Esophagus squamous epithelium (tissue), 5 donors: ENCODE results near the gene PTPRD. TPM values are rescaled to one million over a fixed set of nuclear protein-coding genes. Genes with fewer than 3 reads are reported as not detected.

Experiments
- DNase-seq: peaks from one replicate; lab custom pipeline; 2025; lab: John Stamatoyannopoulos, UW
- H3K27ac ChIP-seq, 4 donors: fragments of 200-600 bp; sonication (generic); one replicate each; pipeline ENCODE4 v1.5.1; 2016 to 2019; ENCODE audit warnings: mild to moderate bottlenecking in 1 of 4
- H3K27me3 ChIP-seq, 4 donors: fragments of 200-600 bp; sonication (generic); 1 replicate in 3 of 4; 2 replicates in 1 of 4; pipeline versions ENCODE4 v1.5.1 to v1.6.0; 2017 to 2021; ENCODE audit warnings: antibody characterized with exemption in 1 of 4
- H3K36me3 ChIP-seq, 3 donors: fragments of 200-600 bp; sonication (generic); one replicate each; pipeline ENCODE4 v1.5.1; 2016 to 2019
- H3K4me1 ChIP-seq, 3 donors: fragments of 200-600 bp; sonication (generic); one replicate each; pipeline ENCODE4 v1.5.1; 2017 to 2019
- H3K4me3 ChIP-seq, 4 donors: fragments of 200-600 bp; sonication (generic); 1 replicate in 3 of 4; 2 replicates in 1 of 4; pipeline ENCODE4 v1.5.1; 2016 to 2019; ENCODE audit warnings: mild to moderate bottlenecking in 2 of 4, moderate library complexity in 1 of 4
- H3K9me3 ChIP-seq, 3 donors: fragments of 200-600 bp; sonication (generic); one replicate each; pipeline ENCODE4 v1.5.1; 2016 to 2019
- CTCF ChIP-seq, 6 experiments: fragments of 450-650 bp in 4 of 6; fragments of 200-600 bp in 2 of 6; sonication (generic) in 2 of 6; IDR thresholded peaks; one replicate each; pipeline ENCODE4 v1.5.1; 2016 to 2019; ENCODE audit warnings: antibody characterized with exemption in 6 of 6, mild to moderate bottlenecking in 4 of 6, moderate library complexity in 4 of 6
- POLR2A ChIP-seq, 4 donors: fragments of 450-650 bp; IDR thresholded peaks; one replicate each; pipeline ENCODE4 v1.6.1; 2017; ENCODE audit warnings: antibody characterized with exemption in 4 of 4, mild to moderate bottlenecking in 4 of 4, moderate library complexity in 3 of 4
- WGBS, 2 donors: methylation state at CpG; one replicate each; pipeline ENCODE4 v1.1.5; 2018; 5-methylcytosine and 5-hydroxymethylcytosine counted together
- intact Hi-C: fragments of 100-400 bp; cut with DNase I; formaldehyde crosslinking; loops from one replicate; pipeline ENCODE4 v1.15.0; 2022
- total RNA-seq, 4 donors: library from RNA; depleted of rRNA; stranded (reverse); fragments of >200 nt; gene quantifications; one replicate each; pipeline ENCODE4 v1.1.0, GENCODE V29; 2016
- donor health status: DM: yes; HTN: yes; CAD: no.

PTPRD gene
- total RNA-seq, 4 donors from 2014 or later = 0.23 to 16.3 (median 6.6) TPM

DNA sequence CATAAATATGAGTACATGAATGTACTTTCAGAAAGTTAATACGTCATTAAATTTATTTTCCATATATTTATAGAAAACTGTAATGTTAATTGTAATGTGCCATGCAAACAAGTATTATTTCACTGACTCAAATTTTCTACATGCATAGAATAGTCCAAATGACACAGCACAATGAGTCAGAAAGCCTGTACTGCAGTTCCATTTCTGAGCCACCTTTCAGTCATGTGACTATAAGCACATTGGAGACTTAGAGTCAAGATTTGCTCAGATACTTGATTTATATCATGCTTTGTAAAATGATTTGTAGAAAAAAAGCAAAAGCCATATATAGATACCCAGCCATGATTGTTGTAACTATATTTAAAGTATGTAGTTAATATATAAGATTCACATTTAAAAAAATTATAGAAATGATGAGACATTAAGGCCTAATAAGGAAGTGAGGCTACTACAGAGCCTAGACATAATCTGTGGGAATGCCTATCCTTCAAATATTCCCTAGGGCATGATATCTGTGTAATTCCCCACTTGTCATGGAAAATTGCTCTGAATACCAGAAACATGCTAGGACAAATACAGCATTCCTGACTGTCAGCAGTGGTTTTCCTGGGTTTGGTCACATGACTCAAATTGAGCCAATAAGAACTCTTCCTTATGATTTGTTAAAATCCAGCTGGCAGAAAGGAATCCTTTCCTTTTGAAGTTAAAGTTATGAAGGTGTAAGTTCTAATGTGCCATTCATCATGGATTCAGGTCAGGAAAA lies 50.0 kb downstream of the PTPRD start:
- H3K27me3 ChIP-seq = no peaks in the 10 kb centered on the region

DNA sequence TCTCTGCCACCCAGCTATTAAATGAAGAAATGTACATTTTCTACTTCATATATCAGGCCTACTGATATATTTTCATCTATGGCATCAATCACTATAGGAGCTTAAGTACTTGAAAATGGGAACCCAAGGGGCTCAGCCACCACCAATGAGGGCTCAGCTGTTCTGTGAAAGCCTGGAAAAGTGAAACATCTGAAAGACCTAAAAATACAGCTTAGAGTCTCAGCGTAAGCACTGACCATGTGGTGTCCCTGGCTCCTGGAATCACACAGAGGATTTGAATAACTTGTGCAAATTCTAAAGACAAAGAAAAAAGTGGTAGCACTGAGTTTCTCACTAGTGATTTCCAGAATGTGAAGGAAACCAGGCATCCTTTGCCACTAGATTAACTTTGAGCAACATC lies 64.5 kb downstream of the PTPRD start:
- no peaks in the 10 kb centered on the region for H3K4me1 ChIP-seq
- H3K27ac ChIP-seq = no peak overlapping the region
- H3K36me3 ChIP-seq = no peaks in the 10 kb centered on the region
- no peaks in the 10 kb centered on the region for H3K27me3 ChIP-seq
- DNase-seq = no peak
- TF ChIP-seq CTCF (IDR thresholded peaks at IDR 0.05) (no peak), POLR2A (IDR thresholded peaks at IDR 0.05) (no peak)
- 40 to 81% methylated on average over 1 of the region's 1 CpG for WGBS, 2 donors
- H3K4me3 ChIP-seq = no peak overlapping the region
- H3K9me3 ChIP-seq = no peaks in the 10 kb centered on the region
- intact Hi-C loops = no loop called here

More for the DNA sequence above, 50.0 kb downstream of the PTPRD start:
- DNase-seq = no peak
- intact Hi-C loops = no loop called here
- Histone ChIP-seq H3K9me3 (no peaks in the 10 kb centered on the region), H3K4me1 (no peaks in the 10 kb centered on the region), H3K36me3 (no peaks in the 10 kb centered on the region), H3K27ac (no peak overlapping the region), H3K4me3 (no peak overlapping the region)
- TF ChIP-seq CTCF (IDR thresholded peaks at IDR 0.05) = no peak
- no peak for TF ChIP-seq POLR2A (IDR thresholded peaks at IDR 0.05)
- WGBS, 2 donors = 43 to 46% methylated on average over 1 of the region's 1 CpG

GRCh38 chr9:10538073-10538472 lies 74.7 kb downstream of the PTPRD start:
- intact Hi-C loops = no loop called here
- H3K4me1 ChIP-seq = no peaks in the 10 kb centered on the region
- no peak overlapping the region for H3K4me3 ChIP-seq
- H3K9me3 ChIP-seq = no peaks in the 10 kb centered on the region
- H3K27me3 ChIP-seq = no peaks in the 10 kb centered on the region
- no peak overlapping the region for H3K27ac ChIP-seq
- no peak for DNase-seq
- no peak for TF ChIP-seq CTCF (IDR thresholded peaks at IDR 0.05)
- TF ChIP-seq POLR2A (IDR thresholded peaks at IDR 0.05) = no peak
- no peaks in the 10 kb centered on the region for H3K36me3 ChIP-seq
- 70 to 87% methylated on average over 2 of the region's 2 CpGs for WGBS, 2 donors

- TF ChIP-seq CTCF (IDR thresholded peaks at IDR 0.05) (no peak), POLR2A (IDR thresholded peaks at IDR 0.05) (no peak)
- intact Hi-C loops = no loop called here
- Histone ChIP-seq H3K4me1 (no peaks in the 10 kb centered on the region), H3K27ac (no peak overlapping the region), H3K9me3 (no peaks in the 10 kb centered on the region), H3K36me3 (no peaks in the 10 kb centered on the region), H3K27me3 (no peaks in the 10 kb centered on the region), H3K4me3 (no peak overlapping the region)
- DNase-seq = no peak
- WGBS, 2 donors = 33 to 50% methylated on average over 1 of the region's 1 CpG
Observed at GRCh38 chr9:10534850-10535249, 78.0 kb downstream of the PTPRD start.

GRCh38 chr9:10525972-10526371 lies 86.8 kb downstream of the PTPRD start:
- Histone ChIP-seq H3K4me3 (no peak overlapping the region), H3K27me3 (no peaks in the 10 kb centered on the region), H3K36me3 (no peaks in the 10 kb centered on the region), H3K9me3 (no peaks in the 10 kb centered on the region), H3K27ac (no peak overlapping the region), H3K4me1 (no peaks in the 10 kb centered on the region)
- intact Hi-C loops = no loop called here
- no peak for TF ChIP-seq CTCF (IDR thresholded peaks at IDR 0.05)
- TF ChIP-seq POLR2A (IDR thresholded peaks at IDR 0.05) = no peak
- no peak for DNase-seq
- WGBS, 2 donors = 75 to 79% methylated on average over 1 of the region's 1 CpG
